MM.1S (cell line): ENCODE results near the gene SLC29A1.

ENCODE experiments used
- DNase-seq: peaks from one replicate; pipeline ENCODE4 v3.0.0-alpha.2; 2015
- H2AFZ ChIP-seq: fragments of 300-600 bp; sonication (generic); 2 replicates; pipeline ENCODE4 v1.6.0; 2016; ENCODE audit warnings: antibody characterized with exemption, low read length
- H3F3A ChIP-seq: fragments of 300-600 bp; sonication (generic); 2 replicates; pipeline ENCODE4 v1.6.1; 2016; ENCODE audit warnings: mild to moderate bottlenecking, antibody characterized with exemption, low read length, moderate library complexity, mixed read lengths; ENCODE audit not compliant: insufficient read depth
- H3K27ac ChIP-seq: fragments of 300-600 bp; sonication (generic); 2 replicates; pipeline ENCODE4 v1.5.1; 2016; ENCODE audit warnings: mild to moderate bottlenecking, low read length
- H3K27me3 ChIP-seq: fragments of 300-600 bp; sonication (generic); replicated peaks from 2 replicates; pipeline ENCODE4 v1.6.0; 2016; ENCODE audit warnings: low read length; ENCODE audit not compliant: insufficient read depth
- H3K36me3 ChIP-seq: fragments of 300-600 bp; sonication (generic); replicated peaks from 2 replicates; pipeline ENCODE4 v1.6.1; 2016; ENCODE audit warnings: mild to moderate bottlenecking, low read length, mixed read lengths; ENCODE audit not compliant: insufficient read depth
- H3K4me1 ChIP-seq: fragments of 300-600 bp; sonication (generic); 2 replicates; pipeline ENCODE4 v1.6.1; 2016; ENCODE audit warnings: low read length, mixed read lengths
- H3K4me2 ChIP-seq: fragments of 300-600 bp; sonication (generic); 2 replicates; pipeline ENCODE4 v1.6.0; 2016; ENCODE audit warnings: low read depth, low read length
- H3K4me3 ChIP-seq: fragments of 300-600 bp; sonication (generic); 2 replicates; pipeline ENCODE4 v1.5.1; 2016; ENCODE audit warnings: low read length, mixed read lengths
- H3K79me2 ChIP-seq: fragments of 300-600 bp; sonication (generic); 2 replicates; pipeline ENCODE4 v1.6.1; 2016; ENCODE audit warnings: mixed run types, low read length, mixed read lengths
- H3K9ac ChIP-seq: fragments of 300-600 bp; sonication (generic); 2 replicates; pipeline ENCODE4 v1.6.1; 2016; ENCODE audit warnings: low read length, mixed read lengths
- H3K9me2 ChIP-seq: fragments of 300-600 bp; sonication (generic); replicated peaks from 2 replicates; pipeline ENCODE4 v1.6.1; 2016; ENCODE audit warnings: mild to moderate bottlenecking, low read length, mixed read lengths; ENCODE audit not compliant: insufficient read depth
- H3K9me3 ChIP-seq: fragments of 300-600 bp; sonication (generic); replicated peaks from 2 replicates; pipeline ENCODE4 v1.6.1; 2016; ENCODE audit warnings: mild to moderate bottlenecking, low read length, mixed read lengths; ENCODE audit not compliant: insufficient read depth
- H4K20me1 ChIP-seq: fragments of 300-600 bp; sonication (generic); 2 replicates; pipeline ENCODE4 v1.6.1; 2016; ENCODE audit warnings: mild to moderate bottlenecking, low read length, moderate library complexity, mixed read lengths; ENCODE audit not compliant: insufficient read depth
- CTCF ChIP-seq: fragments of 300-600 bp; sonication (generic); IDR thresholded peaks from 2 replicates; pipeline ENCODE4 v1.5.1; 2016; ENCODE audit warnings: antibody characterized with exemption, low read length, mixed read lengths
- EZH2 ChIP-seq: fragments of 300-600 bp; sonication (generic); optimal IDR thresholded peaks from 2 replicates; pipeline ENCODE3; 2017; ENCODE audit warnings: low read depth, mild to moderate bottlenecking, antibody characterized with exemption, low read length, mixed read lengths
- EZH2phosphoT487 ChIP-seq: fragments of 300-600 bp; sonication (generic); IDR thresholded peaks from 2 replicates; pipeline ENCODE4 v1.6.1; 2018; ENCODE audit warnings: antibody characterized with exemption, low read length

The SLC29A1 gene

GRCh38 chr6:44277763-44278162 lies 54.4 kb downstream of the SLC29A1 start:
- H2AFZ ChIP-seq, result no peak overlapping the region
- no peak overlapping the region for H3K9ac ChIP-seq
- no peaks in the 10 kb centered on the region for H4K20me1 ChIP-seq
- H3K79me2 ChIP-seq, result no peaks in the 10 kb centered on the region
- H3K4me3 ChIP-seq, result no peak overlapping the region
- H3K9me3 ChIP-seq, result no peaks in the 10 kb centered on the region
- TF ChIP-seq EZH2 (no peak), EZH2phosphoT487 (no peak), CTCF (no peak)
- no peaks in the 10 kb centered on the region for H3K36me3 ChIP-seq
- no peak overlapping the region for H3K4me2 ChIP-seq
- no peak overlapping the region for H3K27ac ChIP-seq
- no peak for DNase-seq
- H3K27me3 ChIP-seq, result peaks cover 55% of the 10 kb centered on the region
- no peaks in the 10 kb centered on the region for H3K9me2 ChIP-seq
- no peaks in the 10 kb centered on the region for H3K4me1 ChIP-seq
- H3F3A ChIP-seq, result no peaks in the 10 kb centered on the region

- no peaks in the 10 kb centered on the region for H3F3A ChIP-seq
- no peaks in the 10 kb centered on the region for H3K4me1 ChIP-seq
- DNase-seq, result no peak
- H3K27me3 ChIP-seq, result peaks cover 53% of the 10 kb centered on the region
- no peaks in the 10 kb centered on the region for H3K36me3 ChIP-seq
- H3K27ac ChIP-seq, result no peak overlapping the region
- H3K9ac ChIP-seq, result no peak overlapping the region
- no peak for TF ChIP-seq CTCF
- no peak for TF ChIP-seq EZH2phosphoT487
- TF ChIP-seq EZH2, result no peak
- H4K20me1 ChIP-seq, result no peaks in the 10 kb centered on the region
- H3K4me3 ChIP-seq, result no peak overlapping the region
- no peak overlapping the region for H3K4me2 ChIP-seq
- no peak overlapping the region for H2AFZ ChIP-seq
- H3K9me3 ChIP-seq, result no peaks in the 10 kb centered on the region
- no peaks in the 10 kb centered on the region for H3K9me2 ChIP-seq
- H3K79me2 ChIP-seq, result no peaks in the 10 kb centered on the region
Measured at GRCh38 chr6:44278315-44278714, 54.9 kb downstream of the SLC29A1 start.

GRCh38 chr6:44278774-44279697 lies 55.6 kb downstream of the SLC29A1 start:
- Histone ChIP-seq H3K36me3 (no peaks in the 10 kb centered on the region), H3K9ac (no peak overlapping the region), H2AFZ (no peak overlapping the region), H3K27ac (no peak overlapping the region), H3K9me3 (no peaks in the 10 kb centered on the region), H3K9me2 (no peaks in the 10 kb centered on the region), H3K4me1 (no peaks in the 10 kb centered on the region), H4K20me1 (no peaks in the 10 kb centered on the region), H3K27me3 (peaks cover 55% of the 10 kb centered on the region), H3K79me2 (no peaks in the 10 kb centered on the region), H3F3A (no peaks in the 10 kb centered on the region), H3K4me2 (no peak overlapping the region), H3K4me3 (no peak overlapping the region)
- DNase-seq, result no peak
- TF ChIP-seq EZH2phosphoT487 (no peak), CTCF (no peak), EZH2 (no peak)
